ENCODE results near the gene FAM234B.

DNA sequence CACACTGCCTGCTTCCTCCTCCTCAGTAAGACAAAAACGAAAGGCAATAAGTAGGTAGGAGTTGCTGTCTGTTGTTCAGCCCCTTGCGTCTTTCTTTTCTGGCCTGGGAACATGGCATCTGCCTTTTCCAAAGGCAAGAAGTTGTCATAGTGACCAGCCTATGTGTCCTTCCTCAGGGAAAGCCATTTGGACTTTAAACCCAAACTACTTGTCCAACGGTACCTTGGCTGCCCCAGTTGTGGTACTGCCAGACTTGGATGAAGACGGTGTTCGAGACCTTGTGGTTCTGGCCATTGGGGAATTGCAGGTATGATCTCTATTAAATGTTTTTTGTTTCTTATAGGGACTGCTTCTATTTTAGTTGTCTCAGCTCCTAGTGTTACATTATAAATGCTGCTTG is 18.5 kb downstream of the FAM234B start:
- TF ChIP-seq, protein P1, sequence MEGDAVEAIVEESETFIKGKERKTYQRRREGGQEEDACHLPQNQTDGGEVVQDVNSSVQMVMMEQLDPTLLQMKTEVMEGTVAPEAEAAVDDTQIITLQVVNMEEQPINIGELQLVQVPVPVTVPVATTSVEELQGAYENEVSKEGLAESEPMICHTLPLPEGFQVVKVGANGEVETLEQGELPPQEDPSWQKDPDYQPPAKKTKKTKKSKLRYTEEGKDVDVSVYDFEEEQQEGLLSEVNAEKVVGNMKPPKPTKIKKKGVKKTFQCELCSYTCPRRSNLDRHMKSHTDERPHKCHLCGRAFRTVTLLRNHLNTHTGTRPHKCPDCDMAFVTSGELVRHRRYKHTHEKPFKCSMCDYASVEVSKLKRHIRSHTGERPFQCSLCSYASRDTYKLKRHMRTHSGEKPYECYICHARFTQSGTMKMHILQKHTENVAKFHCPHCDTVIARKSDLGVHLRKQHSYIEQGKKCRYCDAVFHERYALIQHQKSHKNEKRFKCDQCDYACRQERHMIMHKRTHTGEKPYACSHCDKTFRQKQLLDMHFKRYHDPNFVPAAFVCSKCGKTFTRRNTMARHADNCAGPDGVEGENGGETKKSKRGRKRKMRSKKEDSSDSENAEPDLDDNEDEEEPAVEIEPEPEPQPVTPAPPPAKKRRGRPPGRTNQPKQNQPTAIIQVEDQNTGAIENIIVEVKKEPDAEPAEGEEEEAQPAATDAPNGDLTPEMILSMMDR (IDR thresholded peaks at IDR 0.05), result no peak
- TF ChIP-seq POLR2AphosphoS5 (IDR thresholded peaks at IDR 0.05) (no peak), POLR2A (IDR thresholded peaks at IDR 0.05) (no peak), EP300 (IDR thresholded peaks at IDR 0.05) (no peak)

Data from sigmoid colon (tissue), 4 donors.